Airway epithelial cell (primary cell): Measurements from ENCODE around the gene RHBDL3. TPM values are rescaled to one million over a fixed set of nuclear protein-coding genes. Genes with fewer than 3 reads are reported as not detected.

Experiments used
- total RNA-seq: library from RNA; depleted of rRNA; stranded (reverse); fragments of >200 nt; gene quantifications from 2 replicates; pipeline ENCODE4 v1.2.3, GENCODE V29; 2015

The RHBDL3 gene
- total RNA-seq, result 0.14 TPM in 1 of 2 replicates, not detected in the other

GRCh38 chr17:32265192-32265923 is at the start of gene RHBDL3:
TSS of gene RHBDL3 (plus strand) at chr17:32265832. CDS start at chr17:32266190, 358 bp downstream.

DNA sequence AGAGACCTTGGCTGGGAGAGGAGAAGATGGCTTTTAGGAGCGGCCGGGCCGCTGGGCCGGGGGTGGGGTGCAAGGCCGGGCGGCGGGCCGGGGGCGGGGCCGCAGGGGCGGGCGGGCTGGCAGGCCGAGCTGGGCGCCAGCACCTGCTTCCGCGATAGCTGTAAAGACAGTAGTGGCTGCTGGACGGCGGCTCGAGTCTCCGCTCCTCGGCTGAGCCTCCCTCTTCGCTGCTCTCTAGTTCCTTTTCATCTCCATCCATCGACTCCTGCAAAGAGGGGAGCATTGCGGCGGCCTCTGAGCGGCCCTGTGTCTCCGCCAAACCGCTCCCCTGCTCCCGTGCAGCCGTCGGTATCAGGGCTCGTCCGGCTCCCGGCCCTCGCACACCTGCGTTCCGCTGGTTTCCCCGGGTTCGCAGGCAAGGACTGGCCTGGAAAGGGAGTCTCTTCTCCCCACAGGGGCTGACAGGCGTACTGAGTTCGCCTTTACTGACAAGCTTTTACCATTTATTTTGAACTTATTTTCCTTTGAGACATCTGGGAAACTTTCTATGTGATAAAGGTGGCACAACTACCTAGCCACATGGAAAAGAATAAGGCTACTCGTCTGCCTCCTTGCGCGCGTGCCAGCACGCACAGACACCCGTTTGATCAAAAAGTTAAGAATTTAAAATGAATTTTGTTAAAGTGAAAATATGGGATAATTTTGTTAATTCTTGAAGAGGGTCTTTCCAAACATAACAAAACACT is 76.4 kb downstream of the RHBDL3 start, which contains the start of gene C17orf75:
Gene C17orf75 (minus strand): TSS at position 317 of the 746 bp plus-strand sequence. CDS start 34 bp downstream, at position 283.

DNA sequence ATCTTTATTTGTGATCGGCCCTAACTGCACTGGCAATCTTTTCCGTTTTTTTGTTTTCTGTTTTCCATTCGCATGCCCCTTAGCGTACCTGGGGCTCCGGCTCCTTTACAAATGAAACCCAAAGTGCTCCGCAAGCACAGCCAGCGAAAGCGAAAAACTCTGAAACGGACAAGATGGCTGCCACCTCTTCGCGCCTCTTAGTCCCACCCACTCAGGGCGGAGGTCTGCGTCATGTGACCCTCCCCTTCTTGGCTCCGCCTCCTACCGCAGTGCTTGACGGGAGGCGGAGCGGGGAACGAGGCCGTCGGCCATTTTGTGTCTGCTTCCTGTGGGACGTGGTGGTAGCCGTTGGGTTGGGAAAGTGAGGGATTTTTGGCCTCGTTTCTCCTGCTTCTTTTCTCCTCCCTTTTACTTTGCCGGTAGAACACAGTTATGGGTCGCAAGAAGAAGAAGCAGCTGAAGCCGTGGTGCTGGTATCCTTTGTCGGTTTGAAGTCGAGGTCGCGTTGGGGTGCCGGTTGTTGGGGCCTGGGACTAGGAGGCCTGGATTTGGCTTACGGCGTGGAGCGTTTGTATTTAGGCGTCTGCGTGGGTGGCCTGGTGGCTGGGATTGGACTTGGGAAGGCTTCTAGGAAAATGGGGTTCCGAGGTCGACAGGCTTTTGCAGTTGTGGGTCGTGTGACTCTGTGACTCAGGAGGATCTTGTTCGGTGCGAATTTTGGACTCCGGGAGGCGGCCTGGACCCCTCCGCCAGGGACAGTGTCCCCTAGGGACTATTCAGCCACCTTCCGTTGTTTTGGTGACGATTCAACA is 84.4 kb downstream of the RHBDL3 start, which contains the start of gene ZNF207:
Gene ZNF207 (plus strand): TSS at position 304 of the 812 bp plus-strand sequence. CDS start 129 bp downstream, at position 433.

Other genes with a start within 250 kb of the RHBDL3 start
- gene RHOT1, start 123.3 kb upstream of the RHBDL3 start, total RNA-seq, result 24.9 and 26.1 TPM in 2 replicates
- 14.4 and 18.0 TPM in 2 replicates for gene C17orf75, start 76.3 kb downstream of the RHBDL3 start, total RNA-seq
- gene ZNF207, start 84.3 kb downstream of the RHBDL3 start, total RNA-seq, result 87.7 and 113 TPM in 2 replicates
- gene PSMD11, start 178.7 kb downstream of the RHBDL3 start, total RNA-seq, result 96.6 and 112 TPM in 2 replicates
- 3.3 and 7.7 TPM in 2 replicates for gene CDK5R1, start 221.2 kb downstream of the RHBDL3 start, total RNA-seq